Skin epidermis (tissue), 12 donors: ENCODE results near the gene NFKBIZ.

Experiments
- H3K27ac ChIP-seq, 21 experiments: fragments of 200-600 bp; sonication (generic) in 11 of 21; one replicate each; pipeline ENCODE4 v1.5.0; 2020; ENCODE audit warnings: mild to moderate bottlenecking in 3 of 21, inconsistent platforms in 2 of 21, moderate library complexity in 2 of 21
- H3K4me3 ChIP-seq, 7 experiments: fragments of 200-600 bp; sonication (generic) in 2 of 7; one replicate each; pipeline ENCODE4 v1.5.0; 2020; ENCODE audit warnings: inconsistent platforms in 2 of 7, mild to moderate bottlenecking in 2 of 7, moderate library complexity in 1 of 7

NFKBIZ gene

GRCh38 chr3:101848754-101849713 lies at the start of gene NFKBIZ:
Gene NFKBIZ, plus strand, starts transcription at chr3:101849514. Its CDS starts 115 bp downstream, at chr3:101849629.
- peak within 1 kb of the TSS; percentile 94 to 100 (median 99) for H3K27ac ChIP-seq
- peak within 1 kb of the TSS; percentile 73 to 96 (median 87) for H3K4me3 ChIP-seq

GRCh38 chr3:101801174-101801573 lies 48.1 kb upstream of the NFKBIZ start:
- no peak overlapping the region for H3K4me3 ChIP-seq

GRCh38 chr3:101802179-101802578 lies 47.1 kb upstream of the NFKBIZ start:
- Histone ChIP-seq H3K4me3 (no peak overlapping the region), H3K27ac (no peak overlapping the region)

More at GRCh38 chr3:101801174-101801573, 48.1 kb upstream of the NFKBIZ start:
- no peak overlapping the region for H3K27ac ChIP-seq

GRCh38 chr3:101803173-101803782 lies 46.0 kb upstream of the NFKBIZ start:
- peak overlapping the region in 1 of 21 experiments; percentile 26 for H3K27ac ChIP-seq
- no peak overlapping the region for H3K4me3 ChIP-seq

GRCh38 chr3:101803939-101804338 lies 45.4 kb upstream of the NFKBIZ start:
- H3K4me3 ChIP-seq = no peak overlapping the region
- H3K27ac ChIP-seq = no peak overlapping the region

- Histone ChIP-seq H3K4me3 (no peak overlapping the region), H3K27ac (no peak overlapping the region)
Observed at GRCh38 chr3:101806491-101806890, 42.8 kb upstream of the NFKBIZ start.

GRCh38 chr3:101807888-101808287 lies 41.4 kb upstream of the NFKBIZ start:
- Histone ChIP-seq H3K4me3 (no peak overlapping the region), H3K27ac (no peak overlapping the region)

GRCh38 chr3:101809178-101810021 lies 39.9 kb upstream of the NFKBIZ start:
- no peak overlapping the region for H3K4me3 ChIP-seq
- peak overlapping the region in 10 of 21 experiments; percentile 7 to 76 (median 44) for H3K27ac ChIP-seq

- no peak overlapping the region for H3K4me3 ChIP-seq
- H3K27ac ChIP-seq = peak overlapping the region in 11 of 21 experiments; percentile 7 to 71 (median 35)
Observed at GRCh38 chr3:101810022-101810418, 39.3 kb upstream of the NFKBIZ start.

- Histone ChIP-seq H3K27ac (no peak overlapping the region), H3K4me3 (no peak overlapping the region)
Observed at GRCh38 chr3:101811875-101812274, 37.4 kb upstream of the NFKBIZ start.

- H3K27ac ChIP-seq = peak overlapping the region in 2 of 21 experiments; percentile 12 to 22
- no peak overlapping the region for H3K4me3 ChIP-seq
Observed at GRCh38 chr3:101812895-101813294, 36.4 kb upstream of the NFKBIZ start.

GRCh38 chr3:101813817-101814440 lies 35.4 kb upstream of the NFKBIZ start:
- Histone ChIP-seq H3K4me3 (no peak overlapping the region), H3K27ac (no peak overlapping the region)

GRCh38 chr3:101814835-101815234 lies 34.5 kb upstream of the NFKBIZ start:
- no peak overlapping the region for H3K4me3 ChIP-seq
- H3K27ac ChIP-seq = no peak overlapping the region

- H3K4me3 ChIP-seq = no peak overlapping the region
- peak overlapping the region in 7 of 21 experiments; percentile 8 to 47 (median 20) for H3K27ac ChIP-seq
Observed at GRCh38 chr3:101816215-101817149, 32.8 kb upstream of the NFKBIZ start.

- Histone ChIP-seq H3K27ac (peak overlapping the region in 2 of 21 experiments; percentile 16 to 39), H3K4me3 (no peak overlapping the region)
Observed at GRCh38 chr3:101817992-101818391, 31.3 kb upstream of the NFKBIZ start.

- no peak overlapping the region for H3K27ac ChIP-seq
- H3K4me3 ChIP-seq = no peak overlapping the region
Observed at GRCh38 chr3:101819649-101820206, 29.6 kb upstream of the NFKBIZ start.

- no peak overlapping the region for H3K4me3 ChIP-seq
- no peak overlapping the region for H3K27ac ChIP-seq
Observed at GRCh38 chr3:101821503-101821902, 27.8 kb upstream of the NFKBIZ start.

- Histone ChIP-seq H3K4me3 (no peak overlapping the region), H3K27ac (peak overlapping the region in 1 of 21 experiments; percentile 3)
Observed at GRCh38 chr3:101823525-101823924, 25.8 kb upstream of the NFKBIZ start.
